Frontal cortex (tissue), 4 donors: ENCODE measurements around the gene USP10. TPM values are rescaled to one million over a fixed set of nuclear protein-coding genes. Genes with fewer than 3 reads are reported as not detected.

ENCODE experiments used
- DNase-seq, 2 donors: peaks; one replicate each; pipeline ENCODE4 v3.0.0; 2012; ENCODE audit warnings: low spot score in 2 of 2
- FAIRE-seq: peaks from 2 replicates; lab custom pipeline; 2012; peaks lifted over from hg19 to GRCh38; lab: Jason Lieb, UNC
- total RNA-seq: library from RNA; depleted of rRNA; stranded (reverse); fragments of >200 nt; gene quantifications from one replicate; pipeline ENCODE4 v1.2.3, GENCODE V29; 2014
- donor health status: control.
- donor health status: control.
- donor health status: control.

The USP10 gene
- total RNA-seq, 1 donor from 2014 or later = 53.8 TPM

GRCh38 chr16:84816023-84816422, 116.2 kb downstream of the USP10 start:
- no peak for DNase-seq
- FAIRE-seq = no peak

- no peak for DNase-seq
- FAIRE-seq = no peak
Observed at GRCh38 chr16:84816485-84816884, 116.7 kb downstream of the USP10 start.

- FAIRE-seq (no peak), DNase-seq (no peak)
Observed at GRCh38 chr16:84817206-84817605, 117.4 kb downstream of the USP10 start.

GRCh38 chr16:84817613-84818012, 117.8 kb downstream of the USP10 start:
- no peak for FAIRE-seq
- no peak for DNase-seq

- FAIRE-seq = no peak
- no peak for DNase-seq
Observed at GRCh38 chr16:84818133-84818532, 118.3 kb downstream of the USP10 start.

- DNase-seq (no peak), FAIRE-seq (no peak)
Observed at GRCh38 chr16:84818989-84819643, 119.3 kb downstream of the USP10 start.

GRCh38 chr16:84819644-84820304, 120.0 kb downstream of the USP10 start, which contains the start of gene CRISPLD2:
CRISPLD2 (plus strand) TSS chr16:84819985; CDS start chr16:84838496, 18,511 bp downstream.
- FAIRE-seq = no peak
- DNase-seq = peak; percentile 88 to 98

GRCh38 chr16:84820305-84820684, 120.5 kb downstream of the USP10 start:
- DNase-seq = no peak
- FAIRE-seq = no peak

GRCh38 chr16:84820771-84821170, 121.0 kb downstream of the USP10 start:
- no peak for FAIRE-seq

GRCh38 chr16:84821179-84821578, 121.4 kb downstream of the USP10 start:
- no peak for FAIRE-seq

More at GRCh38 chr16:84820771-84821170, 121.0 kb downstream of the USP10 start:
- no peak for DNase-seq

GRCh38 chr16:84821728-84822689, 122.2 kb downstream of the USP10 start:
- DNase-seq (no peak), FAIRE-seq (no peak)

More at GRCh38 chr16:84821179-84821578, 121.4 kb downstream of the USP10 start:
- DNase-seq = no peak

- DNase-seq = no peak
- no peak for FAIRE-seq
Observed at GRCh38 chr16:84822990-84823389, 123.2 kb downstream of the USP10 start.

GRCh38 chr16:84823484-84823883, 123.7 kb downstream of the USP10 start:
- no peak for FAIRE-seq
- DNase-seq = no peak

- DNase-seq = no peak
- no peak for FAIRE-seq
Observed at GRCh38 chr16:84823926-84824325, 124.1 kb downstream of the USP10 start.

GRCh38 chr16:84825896-84826557, 126.2 kb downstream of the USP10 start:
- DNase-seq = no peak
- no peak for FAIRE-seq

GRCh38 chr16:84826558-84826941, 126.8 kb downstream of the USP10 start:
- DNase-seq (no peak), FAIRE-seq (no peak)

GRCh38 chr16:84827131-84827574, 127.4 kb downstream of the USP10 start:
- FAIRE-seq = no peak

GRCh38 chr16:84827897-84828296, 128.1 kb downstream of the USP10 start:
- no peak for DNase-seq
- FAIRE-seq = no peak

More at GRCh38 chr16:84827131-84827574, 127.4 kb downstream of the USP10 start:
- no peak for DNase-seq

GRCh38 chr16:84828322-84828721, 128.5 kb downstream of the USP10 start:
- FAIRE-seq (no peak), DNase-seq (no peak)
